ENCODE measurements around the gene CDH12.

- TF ChIP-seq ZNF70 (CRISPR knock-in tag; IDR thresholded peaks at IDR 0.05) (no peak), ESRRG (CRISPR knock-in tag; IDR thresholded peaks at IDR 0.05) (no peak), SNAI2 (CRISPR knock-in tag; IDR thresholded peaks at IDR 0.05) (no peak), CREB5 (CRISPR knock-in tag; IDR thresholded peaks at IDR 0.05; ENCODE audit: low read depth) (no peak), CSDC2 (CRISPR knock-in tag; IDR thresholded peaks at IDR 0.05) (no peak), PATZ1 (CRISPR knock-in tag; IDR thresholded peaks at IDR 0.05; ENCODE audit: borderline replicate concordance) (no peak), ISL1 (CRISPR knock-in tag; IDR thresholded peaks at IDR 0.05) (no peak), ZFP3 (CRISPR knock-in tag; IDR thresholded peaks at IDR 0.05) (no peak), OSR1 (CRISPR knock-in tag; IDR thresholded peaks at IDR 0.05) (no peak), ZFP30 (CRISPR knock-in tag; IDR thresholded peaks at IDR 0.05) (no peak), TSHZ2 (CRISPR knock-in tag; IDR thresholded peaks at IDR 0.05) (no peak), ZC3H10 (CRISPR knock-in tag; IDR thresholded peaks at IDR 0.05) (no peak), ARNTL (CRISPR knock-in tag; IDR thresholded peaks at IDR 0.05; ENCODE audit: borderline replicate concordance, low read depth) (no peak)
Observed at GRCh38 chr5:22612928-22613327, 240.2 kb downstream of the CDH12 start.
